HFF-Myc (cell line): ENCODE data around the gene SCARF2.

ENCODE experiments used
- DNase-seq: peaks from one replicate; pipeline ENCODE4 v3.0.0-alpha.2; 2011; ENCODE audit warnings: low read depth; ENCODE audit errors: extremely low read depth
- H3K4me3 ChIP-seq: replicated peaks from 2 replicates; pipeline ENCODE4 v1.5.1; 2011; ENCODE audit warnings: low read depth, mild to moderate bottlenecking, control low read depth, low read length
- CTCF ChIP-seq: IDR thresholded peaks from 2 replicates; pipeline ENCODE4 v1.5.1; 2012; ENCODE audit warnings: mild to moderate bottlenecking, low read depth, low read length, control low read depth; ENCODE audit errors: missing control alignments

Gene SCARF2

GRCh38 chr22:20401376-20402014 is 36.1 kb downstream of the SCARF2 start:
- no peak for DNase-seq
- H3K4me3 ChIP-seq: no peak overlapping the region
- TF ChIP-seq CTCF: no peak

GRCh38 chr22:20400606-20401375 is 36.8 kb downstream of the SCARF2 start:
- TF ChIP-seq CTCF: no peak

GRCh38 chr22:20399866-20400605 is 37.6 kb downstream of the SCARF2 start:
- no peak overlapping the region for H3K4me3 ChIP-seq
- DNase-seq: no peak
- TF ChIP-seq CTCF: no peak

More at GRCh38 chr22:20400606-20401375, 36.8 kb downstream of the SCARF2 start:
- DNase-seq: no peak
- no peak overlapping the region for H3K4me3 ChIP-seq

GRCh38 chr22:20398420-20398819 is 39.2 kb downstream of the SCARF2 start:
- no peak for DNase-seq
- TF ChIP-seq CTCF: no peak
- no peak overlapping the region for H3K4me3 ChIP-seq

- H3K4me3 ChIP-seq: no peak overlapping the region
- no peak for DNase-seq
- TF ChIP-seq CTCF: no peak
Measured at GRCh38 chr22:20397498-20397897, 40.1 kb downstream of the SCARF2 start.

- no peak overlapping the region for H3K4me3 ChIP-seq
- DNase-seq: no peak
Measured at GRCh38 chr22:20396639-20397038, 41.0 kb downstream of the SCARF2 start.

More at GRCh38 chr22:20396639-20397038, 41.0 kb downstream of the SCARF2 start:
- no peak for TF ChIP-seq CTCF
